ENCODE results near the gene SMIM10L2A.

Gene SMIM10L2A

DNA sequence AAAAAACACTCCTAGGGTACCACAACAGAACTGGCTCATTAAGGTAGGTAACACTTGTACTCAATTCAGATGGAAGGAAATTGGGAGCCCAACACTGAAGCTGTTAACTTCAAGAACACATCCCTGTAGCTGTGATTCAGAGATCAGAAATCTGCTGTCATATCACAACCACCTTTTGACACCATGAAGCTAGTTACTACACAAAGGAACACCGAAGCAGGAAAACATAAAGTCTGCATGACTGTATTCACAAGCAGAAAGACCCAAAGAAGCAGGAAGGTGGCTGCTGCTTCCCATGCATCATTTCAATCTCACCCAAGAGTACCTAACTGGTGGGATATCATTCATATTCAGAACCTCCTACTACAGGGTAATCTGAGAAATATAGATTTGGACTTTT lies 7.7 kb downstream of the SMIM10L2A start:
- in situ Hi-C loops (cut with HindIII; ENCODE audit: low pct_unique_long_range_greater_than_20kb, low sequenced_read_pairs) = no loop called here
- no peak for DNase-seq (ENCODE audit: low read depth in 1 of 2, low spot score in 1 of 2)
- TF ChIP-seq JUND (IDR thresholded peaks at IDR 0.05; ENCODE audit: low read depth) = no peak

DNA sequence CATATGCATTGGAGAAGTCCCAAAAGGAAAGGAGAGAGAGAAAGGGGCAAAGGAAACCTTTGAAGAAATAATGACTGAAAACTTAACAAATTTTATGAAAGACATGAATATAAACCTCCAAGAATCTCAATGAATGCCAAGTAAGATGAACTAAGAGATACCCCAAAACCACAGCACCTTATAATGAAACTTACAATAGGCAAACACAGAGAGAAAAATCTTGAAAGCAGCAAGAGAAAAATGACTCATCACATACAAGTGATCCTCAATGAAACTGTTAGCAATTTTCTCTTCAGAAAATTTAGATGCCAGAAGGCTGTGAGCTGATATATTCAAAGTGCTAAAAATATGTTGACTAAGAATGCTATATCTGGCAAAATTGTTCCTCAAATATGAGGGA lies 10.1 kb downstream of the SMIM10L2A start:
- in situ Hi-C loops (cut with HindIII; ENCODE audit: low pct_unique_long_range_greater_than_20kb, low sequenced_read_pairs) = no loop called here
- no peak for DNase-seq (ENCODE audit: low read depth in 1 of 2, low spot score in 1 of 2)

DNA sequence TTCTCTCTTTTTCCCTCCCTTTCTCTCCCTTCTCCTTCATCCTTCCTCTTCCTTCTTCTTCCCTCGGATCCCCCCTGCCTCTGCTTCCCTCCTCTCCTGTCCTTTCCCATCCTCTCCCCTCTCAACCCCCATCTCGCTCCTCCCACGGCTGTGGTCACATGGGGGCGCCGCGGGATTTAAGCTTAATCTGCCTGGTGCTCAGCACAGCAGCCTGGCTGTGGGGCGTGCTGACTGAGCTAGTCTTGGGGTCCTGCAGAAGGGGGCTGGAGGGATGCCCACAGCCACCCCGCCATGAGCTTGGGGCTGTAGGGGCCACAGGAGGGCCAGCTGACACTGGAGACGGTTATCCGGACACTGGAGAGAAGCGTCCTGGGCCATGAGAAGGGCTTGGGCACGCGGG lies 10.7 kb downstream of the SMIM10L2A start:
- TF ChIP-seq JUND (IDR thresholded peaks at IDR 0.05; ENCODE audit: low read depth) = no peak
- in situ Hi-C loops (cut with HindIII; ENCODE audit: low pct_unique_long_range_greater_than_20kb, low sequenced_read_pairs) = no loop called here
- DNase-seq (ENCODE audit: low read depth in 1 of 2, low spot score in 1 of 2) = no peak

More for the DNA sequence above, 10.1 kb downstream of the SMIM10L2A start:
- no peak for TF ChIP-seq JUND (IDR thresholded peaks at IDR 0.05; ENCODE audit: low read depth)

DNA sequence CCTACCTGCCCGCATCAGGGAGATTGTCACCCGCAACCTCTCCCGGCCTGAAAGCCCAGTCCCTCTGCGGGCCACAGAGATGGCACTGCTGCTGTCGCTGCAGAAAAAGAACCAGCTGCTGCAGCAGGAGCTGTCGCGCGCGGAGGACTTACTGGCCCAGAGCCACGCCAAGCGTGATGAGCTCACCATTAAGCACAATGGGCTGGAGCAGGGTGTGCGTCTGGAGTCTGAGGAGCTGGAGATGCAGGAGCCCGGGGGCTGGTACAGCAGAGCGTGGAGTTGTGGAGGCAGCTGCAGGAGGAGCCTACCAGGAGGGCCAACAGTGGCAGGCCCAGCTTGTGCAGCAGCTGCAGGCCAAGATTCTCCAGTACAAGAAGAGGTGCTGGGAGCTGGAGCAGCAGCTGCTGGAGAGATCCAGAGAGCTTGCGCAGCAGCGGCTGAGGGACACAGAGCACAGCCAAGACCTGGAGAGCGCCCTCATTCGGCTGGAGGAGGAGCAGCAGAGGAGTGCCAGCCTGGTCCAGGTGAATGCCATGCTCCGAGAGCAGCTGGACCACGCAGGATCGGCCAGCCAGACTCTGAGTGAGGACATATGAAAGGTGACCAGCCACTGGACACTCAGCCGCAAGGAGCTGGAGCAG lies 11.3 kb downstream of the SMIM10L2A start:
- in situ Hi-C loops (cut with HindIII; ENCODE audit: low pct_unique_long_range_greater_than_20kb, low sequenced_read_pairs) = no loop called here
- no peak for TF ChIP-seq JUND (IDR thresholded peaks at IDR 0.05; ENCODE audit: low read depth)
- no peak for DNase-seq (ENCODE audit: low read depth in 1 of 2, low spot score in 1 of 2)

DNA sequence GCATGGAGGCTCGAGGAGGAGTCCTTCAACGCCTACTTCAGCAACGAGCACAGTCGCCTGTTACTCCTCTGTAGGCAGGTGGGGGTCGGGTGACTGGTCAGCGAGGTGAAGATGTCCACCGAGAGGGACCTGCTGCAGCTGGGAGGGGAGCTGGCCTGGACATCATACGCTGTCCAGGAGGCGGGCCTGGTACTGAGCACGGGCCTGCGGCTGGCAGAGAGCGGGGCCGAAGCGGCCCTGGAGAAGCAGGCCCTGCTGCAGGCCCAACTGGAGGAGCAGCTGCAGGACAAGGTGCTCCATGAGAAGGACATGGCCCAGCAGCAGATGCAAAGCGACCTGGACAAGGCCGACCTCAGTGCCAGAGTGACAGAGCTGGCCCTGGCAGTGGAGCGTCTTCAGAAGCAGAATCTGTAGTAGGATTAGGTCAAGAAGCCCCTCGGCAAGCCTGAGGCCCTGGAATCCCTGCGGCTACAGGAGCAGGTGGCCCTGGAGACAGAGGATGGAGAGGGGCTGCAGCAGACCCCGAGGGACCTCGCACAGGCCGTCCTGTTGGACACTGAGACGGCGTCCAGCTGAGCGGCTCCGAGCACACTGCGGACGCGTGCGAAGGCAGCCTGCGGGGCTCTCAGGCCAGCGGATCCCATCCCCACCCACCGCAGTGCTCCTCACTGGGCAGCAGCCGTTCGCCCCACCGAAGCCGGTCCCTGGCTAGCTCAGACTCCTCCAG lies 11.9 kb downstream of the SMIM10L2A start:
- in situ Hi-C loops (cut with HindIII; ENCODE audit: low pct_unique_long_range_greater_than_20kb, low sequenced_read_pairs) = no loop called here
- DNase-seq (ENCODE audit: low read depth in 1 of 2, low spot score in 1 of 2) = no peak
- no peak for TF ChIP-seq JUND (IDR thresholded peaks at IDR 0.05; ENCODE audit: low read depth)

DNA sequence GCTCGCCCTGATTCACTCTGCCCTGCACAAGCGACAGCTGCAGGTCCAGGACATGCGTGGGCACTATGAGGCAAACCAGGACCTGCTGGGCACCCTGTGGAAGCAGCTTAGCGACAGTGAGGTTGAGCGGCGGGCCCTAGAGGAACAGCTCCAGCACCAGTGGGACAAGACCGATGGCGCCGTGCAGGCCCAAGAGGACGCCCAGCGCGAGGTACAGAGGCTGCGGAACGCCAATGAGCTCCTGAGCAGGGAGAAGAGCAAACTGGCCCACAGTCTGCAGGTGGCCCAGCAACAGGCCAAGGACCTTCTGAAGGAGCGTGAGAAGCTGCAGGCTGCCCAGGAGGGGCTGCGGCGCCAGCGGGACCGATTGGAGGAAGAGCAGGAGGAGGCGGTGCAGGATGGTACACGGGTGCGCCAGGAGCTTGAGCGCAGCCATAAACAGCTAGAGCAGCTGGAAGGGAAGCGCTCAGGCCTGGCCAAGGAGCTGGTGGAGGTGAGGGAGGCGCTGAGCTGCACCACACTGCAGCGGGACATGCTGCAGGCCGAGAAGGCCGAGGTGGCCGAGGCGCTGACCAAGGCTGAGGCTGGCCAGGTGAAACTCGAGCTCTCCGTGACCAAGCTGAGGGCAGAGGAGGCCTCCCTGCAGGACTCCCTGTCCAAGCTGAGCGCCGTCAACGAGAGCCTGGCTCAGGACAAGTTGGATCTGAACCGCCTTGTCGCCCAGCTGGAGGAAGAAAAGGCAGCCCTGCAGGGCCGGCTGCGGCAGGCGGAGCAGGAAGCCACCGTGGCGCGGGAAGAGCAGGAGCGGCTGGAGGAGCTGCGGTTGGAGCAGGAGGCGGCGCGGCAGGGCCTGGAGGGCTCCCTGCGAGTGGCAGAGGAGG lies 12.8 kb downstream of the SMIM10L2A start:
- no peak for TF ChIP-seq JUND (IDR thresholded peaks at IDR 0.05; ENCODE audit: low read depth)
- in situ Hi-C loops (cut with HindIII; ENCODE audit: low pct_unique_long_range_greater_than_20kb, low sequenced_read_pairs) = no loop called here
- DNase-seq (ENCODE audit: low read depth in 1 of 2, low spot score in 1 of 2) = no peak

DNA sequence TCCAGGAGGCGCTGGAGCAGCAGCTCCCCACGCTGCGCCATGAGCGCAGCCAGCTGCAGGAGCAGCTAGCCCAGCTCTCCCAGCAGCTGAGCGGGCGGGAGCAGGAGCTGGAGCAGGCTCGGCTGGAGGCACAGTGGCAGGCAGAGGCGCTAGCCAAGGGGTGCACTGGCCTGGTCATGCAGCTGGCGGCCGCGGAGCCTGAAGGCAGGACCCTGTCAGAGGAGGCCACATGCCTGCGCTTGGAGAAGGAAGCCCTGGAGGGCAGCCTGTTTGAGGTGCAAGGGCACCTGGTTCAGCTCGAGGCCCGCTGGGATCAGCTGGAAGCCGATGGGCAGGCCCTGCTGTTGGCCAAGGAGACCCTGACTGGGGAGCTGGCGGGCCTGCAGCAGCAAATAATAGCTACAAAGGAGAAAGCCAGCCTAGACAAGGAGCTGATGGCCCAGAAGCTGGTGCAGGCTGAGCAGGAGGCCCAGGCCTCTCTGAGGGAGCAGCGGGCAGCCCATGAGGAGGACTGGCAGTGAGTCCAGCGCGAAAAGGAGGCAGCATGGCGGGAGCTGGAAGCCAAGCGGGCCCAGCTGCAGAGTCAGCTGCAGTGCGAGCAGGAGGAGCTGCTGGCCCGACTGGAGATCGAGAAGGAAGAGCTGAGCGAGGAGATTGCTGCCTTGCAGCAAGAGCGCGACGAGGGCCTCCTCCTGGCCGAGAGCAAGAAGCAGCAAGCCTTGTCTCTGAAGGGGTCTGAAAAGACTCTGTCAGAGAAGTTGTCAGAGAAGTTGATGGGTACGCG lies 13.6 kb downstream of the SMIM10L2A start:
- in situ Hi-C loops (cut with HindIII; ENCODE audit: low pct_unique_long_range_greater_than_20kb, low sequenced_read_pairs) = no loop called here
- TF ChIP-seq JUND (IDR thresholded peaks at IDR 0.05; ENCODE audit: low read depth) = no peak

DNA sequence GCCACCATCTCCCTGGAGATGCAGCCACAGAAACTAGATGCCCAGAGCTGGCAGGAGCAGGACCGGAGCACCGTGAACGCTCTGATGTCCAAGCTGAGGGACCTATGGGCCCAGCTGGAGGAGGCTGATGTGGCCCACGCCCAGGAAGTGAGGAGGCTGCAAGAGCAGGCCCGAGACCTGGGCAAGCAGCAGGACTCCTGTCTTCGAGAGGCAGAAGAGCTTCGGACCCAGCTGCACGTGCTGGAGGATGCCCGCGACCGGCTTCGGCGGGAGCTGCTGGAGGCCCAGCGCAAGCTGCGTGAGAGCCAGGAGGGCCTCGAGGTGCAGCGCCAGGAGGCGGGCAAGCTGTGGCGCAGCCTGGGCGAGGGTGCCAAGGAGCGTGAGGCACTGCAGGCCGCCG lies 14.2 kb downstream of the SMIM10L2A start:
- in situ Hi-C loops (cut with HindIII; ENCODE audit: low pct_unique_long_range_greater_than_20kb, low sequenced_read_pairs) = no loop called here
- TF ChIP-seq JUND (IDR thresholded peaks at IDR 0.05; ENCODE audit: low read depth) = no peak
- no peak for DNase-seq (ENCODE audit: low read depth in 1 of 2, low spot score in 1 of 2)

More for the DNA sequence above, 13.6 kb downstream of the SMIM10L2A start:
- no peak for DNase-seq (ENCODE audit: low read depth in 1 of 2, low spot score in 1 of 2)

DNA sequence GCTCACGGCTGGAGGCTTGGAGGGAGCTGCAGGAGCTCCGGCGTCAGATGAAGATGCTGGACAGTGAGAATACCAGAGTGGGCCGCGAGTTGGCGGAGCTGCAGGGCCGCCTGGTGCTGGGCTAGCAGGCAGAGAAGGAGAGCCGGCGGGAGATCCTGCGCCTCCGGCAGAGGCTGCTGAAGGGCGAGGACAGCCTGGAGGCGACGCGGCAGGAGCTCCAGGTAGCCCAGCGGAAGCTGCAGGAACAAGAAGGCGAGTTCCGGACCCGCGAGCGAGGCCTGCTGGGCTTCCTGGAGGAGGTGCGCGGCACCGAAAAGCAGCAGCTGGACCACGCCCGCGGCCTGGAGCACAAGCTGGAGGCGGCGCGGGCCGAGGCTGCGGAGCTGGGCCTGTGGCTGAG lies 14.7 kb downstream of the SMIM10L2A start:
- in situ Hi-C loops (cut with HindIII; ENCODE audit: low pct_unique_long_range_greater_than_20kb, low sequenced_read_pairs) = no loop called here

DNA sequence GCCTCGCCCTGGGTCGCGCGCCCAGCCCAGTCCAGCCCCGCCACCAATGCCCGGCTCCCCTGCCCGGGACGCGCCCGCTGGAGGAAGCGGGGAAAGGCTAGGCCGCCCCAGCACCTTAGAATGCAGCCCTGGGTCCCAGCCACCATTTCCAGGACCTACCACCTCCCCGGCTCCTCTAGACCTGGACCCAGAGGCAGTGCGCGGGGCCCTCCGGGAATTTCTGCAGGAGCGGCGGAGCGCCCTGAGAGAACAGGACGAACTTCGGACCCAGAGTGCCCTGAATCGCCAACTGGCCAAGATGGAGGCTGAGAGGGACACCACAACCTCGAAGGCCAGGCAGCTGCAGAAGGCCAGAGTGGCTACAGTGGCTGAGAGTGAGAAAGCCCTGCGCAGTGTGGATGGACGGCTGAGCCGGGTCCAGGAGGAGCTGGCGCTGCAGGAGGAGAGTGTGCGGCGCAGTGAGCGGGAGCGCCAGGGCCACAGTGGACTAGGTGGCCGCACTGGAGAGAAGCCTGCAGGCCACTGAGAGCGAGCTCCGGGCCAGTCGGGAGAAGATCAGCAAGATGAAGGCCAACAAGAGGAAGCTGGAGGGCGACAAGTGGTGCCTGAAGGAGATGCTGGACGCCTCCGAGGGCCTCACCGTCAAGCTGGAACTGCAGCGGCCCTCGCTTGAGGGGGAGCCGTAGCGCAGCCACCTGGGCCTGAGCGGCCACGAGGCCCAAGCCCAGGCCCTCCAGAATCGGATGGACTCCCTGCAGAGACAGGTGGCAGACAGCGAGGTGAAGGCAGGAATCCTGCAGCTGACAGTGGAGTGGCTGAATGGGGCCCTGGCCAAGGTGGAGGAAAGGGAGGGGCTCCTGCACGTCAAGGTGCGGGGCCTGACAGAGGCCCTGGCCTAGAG lies 15.5 kb downstream of the SMIM10L2A start:
- in situ Hi-C loops (cut with HindIII; ENCODE audit: low pct_unique_long_range_greater_than_20kb, low sequenced_read_pairs) = no loop called here
- DNase-seq (ENCODE audit: low read depth in 1 of 2, low spot score in 1 of 2) = no peak
- no peak for TF ChIP-seq JUND (IDR thresholded peaks at IDR 0.05; ENCODE audit: low read depth)

More for the DNA sequence above, 14.7 kb downstream of the SMIM10L2A start:
- no peak for TF ChIP-seq JUND (IDR thresholded peaks at IDR 0.05; ENCODE audit: low read depth)
- no peak for DNase-seq (ENCODE audit: low read depth in 1 of 2, low spot score in 1 of 2)

All from T47D (cell line).